ENCODE results near the gene NECAP2. TPM values are rescaled to one million over a fixed set of nuclear protein-coding genes. Genes with fewer than 3 reads are reported as not detected.
"Not testable (repeated sequence)": the region's sequence is repeated elsewhere in the genome, so short reads cannot be mapped to it uniquely, and the experiment has no call there.

NECAP2 gene
- total RNA-seq, 3 donors from 2014 or later, result 63.5 to 71.6 (median 64.8) TPM

DNA sequence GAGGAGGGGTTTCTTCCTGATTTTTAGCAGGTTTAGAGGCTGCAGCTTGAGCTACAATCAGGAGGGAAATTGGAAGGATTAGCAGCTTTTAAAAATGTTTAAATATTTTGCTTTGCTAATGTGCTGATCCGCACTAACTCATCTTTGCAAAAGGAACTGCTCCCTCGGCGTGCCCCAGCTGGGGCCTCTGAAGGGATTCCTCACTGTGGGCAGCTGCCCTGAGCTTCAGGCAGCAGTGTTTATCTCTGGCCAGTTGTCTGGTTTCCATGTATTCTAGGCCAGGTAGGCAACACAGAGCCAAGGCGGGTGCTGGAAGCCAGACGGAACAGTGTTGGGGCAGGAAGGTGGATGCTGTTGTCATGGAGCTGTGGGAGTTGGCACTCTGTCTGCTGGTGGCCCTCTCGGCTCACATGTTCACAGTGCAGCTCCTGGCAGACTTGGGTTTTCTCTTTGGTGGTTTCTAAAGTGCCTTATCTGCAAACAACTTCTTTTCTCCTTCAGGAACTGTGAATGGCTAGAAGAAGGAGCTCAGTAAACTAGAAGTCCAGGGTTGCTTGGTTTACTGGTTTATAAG, 18.9 kb downstream of the NECAP2 start:
- H3K9me3 Mint-ChIP-seq, result no peaks in the 10 kb centered on the region
- ATAC-seq (no peak), DNase-seq (no peak)
- H3K4me1 Mint-ChIP-seq (ENCODE audit: low read depth), result no peaks in the 10 kb centered on the region
- H3K27me3 Mint-ChIP-seq (ENCODE audit: low read depth), result no peaks in the 10 kb centered on the region
- H3K4me3 Mint-ChIP-seq, result no peak overlapping the region
- H3K36me3 Mint-ChIP-seq (ENCODE audit: insufficient read depth), result peaks cover 38% of the 10 kb centered on the region

DNA sequence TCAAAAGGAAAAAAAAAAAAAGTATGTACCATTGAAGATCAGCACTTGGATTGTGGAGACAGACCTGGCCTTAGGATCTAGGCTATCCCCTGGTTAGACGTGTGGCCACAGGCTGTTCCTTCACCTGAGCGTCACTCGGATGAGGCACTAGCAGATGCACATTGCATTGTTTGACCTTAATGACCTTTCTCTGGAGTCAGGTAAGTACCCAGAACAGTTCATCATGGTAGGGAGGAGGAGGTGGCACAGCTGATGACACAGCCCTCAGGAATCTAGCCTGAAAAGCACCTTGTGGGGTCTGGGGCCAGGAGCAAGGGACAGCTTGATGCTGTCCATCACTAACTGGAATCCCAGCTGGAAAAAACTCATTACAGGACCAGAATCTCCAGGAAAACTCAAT, 21.2 kb downstream of the NECAP2 start:
- Mint-ChIP-seq H3K9me3 (no peaks in the 10 kb centered on the region), H3K27me3 (ENCODE audit: low read depth) (no peaks in the 10 kb centered on the region), H3K36me3 (ENCODE audit: insufficient read depth) (peaks cover 28% of the 10 kb centered on the region), H3K4me3 (no peak overlapping the region), H3K4me1 (ENCODE audit: low read depth) (no peaks in the 10 kb centered on the region)
- ATAC-seq (no peak), DNase-seq (no peak)

DNA sequence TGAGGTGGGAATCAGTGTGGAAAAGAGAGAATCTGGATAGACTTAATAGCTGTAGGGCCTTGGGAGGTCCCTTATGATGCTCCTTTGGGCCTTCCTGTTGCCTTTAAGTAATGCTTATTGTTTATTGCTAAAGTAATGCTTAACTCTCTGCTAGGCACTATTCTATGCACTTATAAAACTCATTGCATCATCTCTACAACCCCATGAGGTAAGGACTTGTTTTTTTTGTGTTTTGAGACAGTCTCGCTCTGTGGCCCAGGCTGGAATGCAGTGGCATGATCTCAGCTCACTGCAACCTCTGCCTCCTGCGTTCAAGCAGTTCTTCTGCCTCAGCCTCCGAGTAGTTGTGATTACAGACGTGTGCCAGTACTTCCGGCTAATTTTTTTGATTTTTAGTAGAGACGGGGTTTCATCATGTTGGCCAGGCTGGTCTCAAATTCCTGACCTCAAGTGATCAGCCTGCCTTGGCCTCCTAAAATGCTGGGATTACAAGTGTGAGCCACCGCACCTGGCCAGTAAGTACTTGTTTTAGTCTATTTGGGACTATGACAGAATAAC, 22.3 kb downstream of the NECAP2 start:
- Mint-ChIP-seq H3K4me1 (ENCODE audit: low read depth) (no peaks in the 10 kb centered on the region), H3K9me3 (no peaks in the 10 kb centered on the region), H3K27me3 (ENCODE audit: low read depth) (no peaks in the 10 kb centered on the region), H3K4me3 (no peak overlapping the region), H3K36me3 (ENCODE audit: insufficient read depth) (peaks cover 31% of the 10 kb centered on the region)
- DNase-seq (no peak), ATAC-seq (no peak)

DNA sequence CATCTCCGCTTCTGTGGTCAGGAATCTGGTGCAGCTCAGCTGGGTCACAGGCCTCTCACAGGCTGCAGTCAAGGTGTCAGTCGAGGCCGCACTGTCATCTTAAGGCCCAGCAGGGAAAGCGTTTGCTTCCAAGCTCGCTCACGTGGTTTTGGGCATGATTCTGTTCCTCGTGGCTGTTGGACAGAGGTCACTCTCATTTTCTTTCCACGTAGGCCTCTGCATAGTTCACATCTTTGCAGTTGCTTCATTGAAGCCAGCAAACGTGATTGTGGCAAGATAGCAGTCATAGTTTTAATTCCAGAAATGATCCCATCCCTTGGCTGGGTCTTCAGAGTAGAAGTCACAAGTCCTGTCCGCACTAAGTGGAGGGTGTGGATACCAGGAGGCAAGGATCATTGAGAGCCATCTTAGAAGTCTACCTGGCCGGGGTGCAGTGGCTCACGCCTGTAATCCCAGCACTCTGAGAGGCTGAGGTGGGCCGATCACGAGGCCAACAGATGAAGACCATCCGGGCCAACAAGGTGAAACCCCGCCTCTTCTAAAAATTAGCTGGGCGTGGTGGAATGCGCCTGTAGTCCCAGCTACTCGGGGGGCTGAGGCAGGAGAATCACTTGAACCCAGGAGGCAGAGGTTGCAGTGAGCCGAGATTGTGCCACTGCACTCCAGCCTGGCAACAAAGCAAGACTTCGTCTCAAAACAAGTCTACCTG, 24.5 kb downstream of the NECAP2 start:
- Mint-ChIP-seq H3K4me1 (ENCODE audit: low read depth) (no peaks in the 10 kb centered on the region), H3K36me3 (ENCODE audit: insufficient read depth) (peaks cover 18% of the 10 kb centered on the region), H3K9me3 (no peaks in the 10 kb centered on the region), H3K27me3 (ENCODE audit: low read depth) (no peaks in the 10 kb centered on the region), H3K4me3 (no peak overlapping the region)
- ATAC-seq (no peak), DNase-seq (no peak)

DNA sequence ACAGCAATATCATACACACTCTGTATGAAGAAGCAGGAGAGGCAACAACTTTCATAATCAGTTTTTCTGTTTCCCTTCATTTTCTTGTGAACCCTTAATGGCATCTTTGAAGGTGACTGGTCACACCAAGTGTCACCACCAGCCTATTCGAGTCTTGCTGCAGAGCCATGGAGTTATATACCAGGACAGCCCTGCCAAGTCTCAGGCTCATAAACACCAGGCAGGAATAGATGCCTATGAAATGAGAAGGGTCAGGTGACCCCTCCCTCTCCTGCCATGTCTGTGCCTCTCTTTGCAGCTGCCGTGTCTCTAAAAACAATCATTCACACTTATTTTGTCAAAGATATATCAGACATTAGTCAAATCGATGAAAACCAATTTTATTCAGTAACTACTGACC, 28.0 kb downstream of the NECAP2 start:
- Mint-ChIP-seq H3K4me1 (ENCODE audit: low read depth) (peaks cover 5% of the 10 kb centered on the region), H3K4me3 (no peak overlapping the region), H3K36me3 (ENCODE audit: insufficient read depth) (peaks cover 16% of the 10 kb centered on the region), H3K27me3 (ENCODE audit: low read depth) (no peaks in the 10 kb centered on the region), H3K9me3 (no peaks in the 10 kb centered on the region)
- no peak for ATAC-seq
- DNase-seq, result no peak

DNA sequence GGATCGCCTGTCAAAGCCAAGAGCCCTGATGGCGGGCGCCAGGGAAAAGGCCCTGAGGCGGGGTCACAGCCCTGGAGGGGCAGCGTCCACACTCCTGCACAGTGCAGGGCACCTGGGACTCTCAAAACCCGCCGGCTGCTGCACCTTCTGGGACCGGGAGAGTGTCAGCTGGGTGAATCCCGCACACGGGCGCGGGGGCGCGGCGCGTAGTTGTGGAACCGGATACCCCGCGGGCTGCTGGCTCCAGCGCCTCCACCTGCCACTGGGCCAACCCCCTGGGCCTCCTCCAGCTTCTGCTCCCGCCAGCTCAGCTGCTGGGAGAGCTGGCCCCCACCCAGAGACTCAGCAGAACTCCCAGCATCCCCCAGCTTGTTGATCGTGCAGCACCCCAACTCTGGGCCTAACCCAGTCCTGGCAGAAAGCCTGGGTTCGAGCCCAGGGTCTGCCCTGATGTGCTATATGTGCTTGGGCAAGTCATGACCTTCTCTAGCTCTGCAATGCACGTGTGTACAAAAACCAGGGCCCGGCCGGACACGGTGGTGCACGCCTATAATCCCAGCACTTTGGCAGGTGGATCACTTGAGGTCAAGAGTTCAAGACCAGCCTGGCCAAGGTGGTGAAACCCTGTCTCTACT, 33.8 kb downstream of the NECAP2 start:
- H3K36me3 Mint-ChIP-seq (ENCODE audit: insufficient read depth), result peaks cover 13% of the 10 kb centered on the region

DNA sequence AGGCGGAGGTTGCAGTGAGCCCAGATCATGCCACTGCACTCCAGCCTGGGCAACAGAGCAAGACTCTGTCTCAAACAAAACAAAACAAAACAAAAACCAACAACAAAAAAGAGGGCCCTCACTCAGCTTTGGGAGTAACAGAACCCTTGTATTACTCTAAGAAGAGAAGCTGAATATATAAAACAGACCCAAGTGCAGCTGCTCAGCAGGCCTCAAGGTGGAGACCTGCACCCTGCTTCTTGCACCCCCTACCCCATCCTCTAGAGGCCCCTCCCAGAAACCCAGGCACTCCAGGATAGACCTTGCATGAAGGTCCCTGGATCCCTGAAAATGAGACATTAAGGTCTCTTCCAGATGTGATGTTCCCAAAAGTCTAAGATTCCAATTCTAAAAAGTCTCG, 34.4 kb downstream of the NECAP2 start:
- H3K27me3 Mint-ChIP-seq (ENCODE audit: low read depth); H3K4me3 Mint-ChIP-seq; H3K4me1 Mint-ChIP-seq (ENCODE audit: low read depth); H3K9me3 Mint-ChIP-seq; ATAC-seq; DNase-seq: not testable (repeated sequence)
- peaks cover 13% of the 10 kb centered on the region for H3K36me3 Mint-ChIP-seq (ENCODE audit: insufficient read depth)

More for the DNA sequence above, 33.8 kb downstream of the NECAP2 start:
- H3K9me3 Mint-ChIP-seq, result no peaks in the 10 kb centered on the region
- ATAC-seq (no peak), DNase-seq (no peak)
- H3K4me3 Mint-ChIP-seq, result no peak overlapping the region
- H3K27me3 Mint-ChIP-seq (ENCODE audit: low read depth), result no peaks in the 10 kb centered on the region
- H3K4me1 Mint-ChIP-seq (ENCODE audit: low read depth), result peaks cover 5% of the 10 kb centered on the region

DNA sequence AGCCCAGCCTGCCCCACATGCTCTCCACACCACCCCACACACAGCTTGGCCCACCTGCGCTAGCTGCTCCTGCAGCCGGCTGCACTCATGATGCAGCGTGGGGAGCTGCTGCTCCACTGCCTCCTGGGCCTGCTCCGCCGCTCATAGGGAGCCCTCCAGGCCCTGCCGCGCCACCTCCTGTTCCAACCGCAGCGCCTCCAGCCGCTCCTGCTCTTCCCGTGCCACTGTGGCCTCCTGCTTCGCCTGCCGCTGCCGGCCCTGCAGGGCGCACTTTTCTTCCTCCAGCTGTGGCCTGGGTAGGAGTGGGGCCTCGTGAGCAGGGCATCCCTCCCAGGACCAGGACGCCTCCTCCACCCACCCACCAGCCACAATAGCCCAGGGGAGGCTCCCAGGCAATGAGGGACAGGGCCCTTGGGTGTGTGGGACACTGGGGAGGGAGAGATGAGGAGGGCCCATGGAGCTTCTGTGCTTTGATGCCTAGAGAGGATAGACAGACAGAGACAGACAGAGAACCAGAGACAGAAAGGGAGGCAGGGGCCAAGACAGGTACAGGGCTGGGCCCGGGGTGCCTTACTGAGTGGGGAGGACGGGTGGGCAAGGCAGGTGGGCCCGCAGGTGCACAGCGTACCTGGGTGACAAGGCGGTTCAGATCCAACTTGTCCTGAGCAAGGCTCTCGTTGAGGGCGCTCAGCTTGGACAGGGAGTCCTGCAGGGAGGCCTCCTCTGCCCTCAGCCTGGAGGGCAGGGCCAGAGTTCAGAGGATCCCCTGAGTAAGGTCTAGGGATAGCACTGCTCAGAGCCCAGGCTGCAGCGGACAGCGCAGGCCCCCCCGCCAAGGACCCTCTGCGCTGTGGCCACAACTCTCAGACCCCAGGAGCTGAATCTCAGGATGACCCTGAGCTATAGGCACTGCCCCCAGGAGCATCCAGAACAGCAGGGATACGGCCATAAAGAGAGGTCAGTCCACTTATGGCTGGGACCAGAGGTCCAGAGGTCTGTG, 35.5 kb downstream of the NECAP2 start:
- DNase-seq; H3K27me3 Mint-ChIP-seq (ENCODE audit: low read depth); H3K4me3 Mint-ChIP-seq; ATAC-seq; H3K9me3 Mint-ChIP-seq; H3K4me1 Mint-ChIP-seq (ENCODE audit: low read depth): not testable (repeated sequence)
- H3K36me3 Mint-ChIP-seq (ENCODE audit: insufficient read depth), result peaks cover 16% of the 10 kb centered on the region

DNA sequence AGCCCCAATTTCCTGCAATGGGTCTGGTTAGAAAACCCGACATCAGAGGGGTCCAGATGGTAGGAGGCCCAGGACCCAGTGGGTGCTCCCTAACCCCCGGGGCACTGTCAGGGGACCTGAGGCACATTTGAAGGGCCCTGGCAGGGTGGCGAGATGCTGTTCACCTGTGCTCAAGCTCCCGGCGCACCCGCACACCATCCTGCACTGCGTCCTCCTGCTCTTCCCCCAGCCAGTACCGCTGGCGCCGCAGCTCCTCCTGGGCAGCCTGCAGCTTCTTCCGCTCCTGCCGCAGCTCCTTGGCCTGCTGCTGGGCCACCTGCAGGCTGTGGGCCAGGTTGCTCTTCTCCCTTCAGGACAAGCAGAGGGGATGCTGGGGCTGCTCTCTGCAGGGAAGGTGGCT, 37.6 kb downstream of the NECAP2 start:
- peaks cover 4% of the 10 kb centered on the region for H3K4me1 Mint-ChIP-seq (ENCODE audit: low read depth)
- ATAC-seq, result no peak

DNA sequence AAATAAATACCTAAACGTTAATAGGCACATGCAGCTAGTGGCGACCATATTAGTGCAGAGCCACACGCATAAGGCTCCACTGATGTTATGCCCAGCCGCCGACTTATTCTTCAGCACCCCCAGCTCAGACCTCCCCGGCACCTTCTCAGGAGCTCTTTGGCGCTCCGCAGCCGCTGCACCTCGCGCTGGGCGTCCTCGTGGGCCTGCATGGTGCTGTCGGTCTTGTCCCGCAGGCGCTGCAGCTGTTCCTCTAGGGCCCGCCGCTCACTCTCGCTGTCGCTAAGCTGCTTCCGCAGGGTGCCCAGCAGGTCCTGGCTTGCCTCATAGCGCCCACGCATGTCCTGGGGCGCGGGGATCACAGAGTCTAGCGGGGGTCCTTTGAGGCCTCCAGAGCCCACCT, 42.6 kb downstream of the NECAP2 start:
- H3K27me3 Mint-ChIP-seq (ENCODE audit: low read depth); H3K4me1 Mint-ChIP-seq (ENCODE audit: low read depth); ATAC-seq; H3K4me3 Mint-ChIP-seq; H3K9me3 Mint-ChIP-seq; H3K36me3 Mint-ChIP-seq (ENCODE audit: insufficient read depth); DNase-seq: not testable (repeated sequence)

More for the DNA sequence above, 37.6 kb downstream of the NECAP2 start:
- Mint-ChIP-seq H3K27me3 (ENCODE audit: low read depth) (no peaks in the 10 kb centered on the region), H3K36me3 (ENCODE audit: insufficient read depth) (peaks cover 16% of the 10 kb centered on the region), H3K9me3 (no peaks in the 10 kb centered on the region), H3K4me3 (no peak overlapping the region)
- DNase-seq, result no peak

DNA sequence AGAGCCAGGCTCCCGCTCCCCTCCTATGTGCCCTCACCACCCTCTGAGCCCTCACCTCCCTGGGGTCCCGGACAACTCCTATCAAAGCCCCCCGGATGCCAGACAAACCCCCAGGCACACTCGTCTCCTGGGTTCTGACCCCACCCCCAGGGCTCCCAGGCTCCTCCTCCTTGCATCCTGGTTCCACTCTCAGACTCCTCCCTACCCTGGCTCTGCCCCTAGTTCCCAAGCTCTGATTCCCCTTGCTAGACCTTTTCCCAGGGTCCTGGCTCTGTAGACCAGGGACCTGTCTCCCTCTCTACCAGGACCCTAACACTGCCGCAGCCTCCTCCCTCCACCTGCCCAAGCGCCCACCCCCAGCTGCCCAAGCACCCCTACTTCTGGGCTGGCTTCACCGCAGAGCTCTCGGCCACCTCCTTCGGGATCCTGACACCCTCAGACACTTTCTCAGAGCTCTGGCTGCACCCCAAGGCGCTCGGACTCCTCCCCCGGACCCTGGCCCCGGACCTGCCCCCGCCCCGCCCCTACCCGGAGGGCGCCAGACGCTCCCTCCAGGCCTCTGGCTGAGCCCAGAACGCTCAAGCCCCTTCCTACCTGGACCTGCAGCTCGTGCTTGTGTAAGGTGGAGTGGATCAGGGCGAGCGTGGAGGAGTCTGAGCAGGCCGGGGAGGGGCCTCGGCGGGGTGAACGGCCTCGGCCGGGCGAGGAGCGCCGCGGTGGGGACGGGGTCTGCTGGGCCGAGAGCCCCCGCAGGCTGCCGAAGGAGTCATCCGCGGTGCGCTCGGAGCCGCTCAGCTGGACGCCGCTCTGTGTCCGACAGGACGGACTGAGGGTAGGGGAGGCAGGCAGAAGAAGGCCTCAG, 43.3 kb downstream of the NECAP2 start:
- H3K9me3 Mint-ChIP-seq; H3K27me3 Mint-ChIP-seq (ENCODE audit: low read depth); ATAC-seq; H3K4me3 Mint-ChIP-seq; H3K36me3 Mint-ChIP-seq (ENCODE audit: insufficient read depth); H3K4me1 Mint-ChIP-seq (ENCODE audit: low read depth); DNase-seq: not testable (repeated sequence)

DNA sequence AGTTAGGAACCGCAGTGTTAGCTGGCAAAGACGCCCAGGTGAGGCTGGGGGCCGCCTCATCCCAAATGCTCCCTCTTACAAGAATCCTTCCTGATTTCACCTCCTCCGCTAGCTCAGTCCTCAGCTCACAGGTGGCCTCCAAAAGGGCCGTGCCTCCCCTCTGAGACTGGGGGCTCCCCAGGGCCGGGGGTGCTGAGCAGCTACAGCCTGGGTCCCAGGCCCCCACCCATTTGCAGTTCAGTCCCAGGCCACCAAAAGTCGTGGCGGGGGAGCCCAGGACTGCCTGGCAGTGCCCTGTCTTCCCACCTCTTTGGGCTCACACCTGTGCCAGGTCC, 43.9 kb downstream of the NECAP2 start:
- DNase-seq, result no peak
- no peaks in the 10 kb centered on the region for H3K9me3 Mint-ChIP-seq
- ATAC-seq, result no peak
- H3K4me3 Mint-ChIP-seq, result no peak overlapping the region
- H3K36me3 Mint-ChIP-seq (ENCODE audit: insufficient read depth), result peaks cover 8% of the 10 kb centered on the region
- H3K27me3 Mint-ChIP-seq (ENCODE audit: low read depth), result no peaks in the 10 kb centered on the region
- H3K4me1 Mint-ChIP-seq (ENCODE audit: low read depth), result no peaks in the 10 kb centered on the region

DNA sequence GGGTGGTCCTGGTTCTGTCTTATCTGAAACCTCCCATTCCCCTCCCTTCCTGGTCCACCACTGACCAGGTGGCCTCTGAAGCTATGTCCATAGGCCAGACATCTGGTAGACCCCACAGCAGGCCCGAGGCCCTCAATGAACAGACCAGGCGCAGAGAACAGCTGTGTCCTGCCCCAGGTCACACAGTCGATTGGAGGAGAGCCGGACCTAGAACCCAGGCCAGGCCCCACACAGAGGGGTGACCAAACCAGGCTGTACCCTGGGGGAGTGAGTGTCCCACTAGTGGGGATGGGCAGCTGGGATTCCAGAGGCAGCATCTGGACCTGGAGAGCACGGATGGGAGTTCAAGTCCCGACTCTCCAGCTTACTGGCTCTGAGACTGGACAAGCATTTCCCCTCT, 44.4 kb downstream of the NECAP2 start:
- ATAC-seq (no peak), DNase-seq (no peak)
- Mint-ChIP-seq H3K27me3 (ENCODE audit: low read depth) (no peaks in the 10 kb centered on the region), H3K4me3 (no peak overlapping the region), H3K9me3 (no peaks in the 10 kb centered on the region), H3K36me3 (ENCODE audit: insufficient read depth) (peaks cover 8% of the 10 kb centered on the region), H3K4me1 (ENCODE audit: low read depth) (no peaks in the 10 kb centered on the region)

Data from activated T-cell treated with anti-CD3 and anti-CD28 coated beads, Interleukin-2, amount 50 U/mL, for 4 hours (primary cell).